ENCODE results near the gene MMP26.
"Not testable (repeated sequence)": the region's sequence is repeated elsewhere in the genome, so short reads cannot be mapped to it uniquely, and the experiment has no call there.

Gene MMP26

DNA sequence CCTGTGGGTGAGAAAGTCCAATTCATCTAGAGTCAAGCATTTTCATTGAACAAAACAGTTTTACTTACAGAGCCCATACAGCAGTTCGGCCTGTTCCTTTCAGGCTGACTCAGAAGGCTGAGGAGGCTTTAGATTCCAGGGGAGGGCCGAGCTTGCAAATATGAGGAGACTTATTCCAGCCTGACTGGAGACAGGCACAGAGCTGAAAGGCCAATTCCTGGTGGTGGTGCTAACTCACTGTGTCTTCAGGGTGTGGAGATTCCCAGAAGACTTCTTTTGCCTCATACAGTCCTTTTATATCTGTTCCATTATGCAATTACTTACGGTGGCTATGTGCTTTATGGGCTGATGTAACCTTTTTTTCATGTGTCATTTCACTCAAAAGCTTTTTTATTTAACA is 7.0 kb upstream of the MMP26 start, which contains the start of gene OR51E2:
Gene OR51E2, minus strand, starts transcription at position 269 of the 400 bp plus-strand sequence. CDS start 15,142 bp downstream, outside the sequence.
- TF ChIP-seq, protein P1, sequence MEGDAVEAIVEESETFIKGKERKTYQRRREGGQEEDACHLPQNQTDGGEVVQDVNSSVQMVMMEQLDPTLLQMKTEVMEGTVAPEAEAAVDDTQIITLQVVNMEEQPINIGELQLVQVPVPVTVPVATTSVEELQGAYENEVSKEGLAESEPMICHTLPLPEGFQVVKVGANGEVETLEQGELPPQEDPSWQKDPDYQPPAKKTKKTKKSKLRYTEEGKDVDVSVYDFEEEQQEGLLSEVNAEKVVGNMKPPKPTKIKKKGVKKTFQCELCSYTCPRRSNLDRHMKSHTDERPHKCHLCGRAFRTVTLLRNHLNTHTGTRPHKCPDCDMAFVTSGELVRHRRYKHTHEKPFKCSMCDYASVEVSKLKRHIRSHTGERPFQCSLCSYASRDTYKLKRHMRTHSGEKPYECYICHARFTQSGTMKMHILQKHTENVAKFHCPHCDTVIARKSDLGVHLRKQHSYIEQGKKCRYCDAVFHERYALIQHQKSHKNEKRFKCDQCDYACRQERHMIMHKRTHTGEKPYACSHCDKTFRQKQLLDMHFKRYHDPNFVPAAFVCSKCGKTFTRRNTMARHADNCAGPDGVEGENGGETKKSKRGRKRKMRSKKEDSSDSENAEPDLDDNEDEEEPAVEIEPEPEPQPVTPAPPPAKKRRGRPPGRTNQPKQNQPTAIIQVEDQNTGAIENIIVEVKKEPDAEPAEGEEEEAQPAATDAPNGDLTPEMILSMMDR (IDR thresholded peaks at IDR 0.05; ENCODE audit: low read depth, low read length): no peak
- H3K4me3 ChIP-seq (ENCODE audit: low read depth, low read length): peak within 1 kb of the TSS; percentile 49

DNA sequence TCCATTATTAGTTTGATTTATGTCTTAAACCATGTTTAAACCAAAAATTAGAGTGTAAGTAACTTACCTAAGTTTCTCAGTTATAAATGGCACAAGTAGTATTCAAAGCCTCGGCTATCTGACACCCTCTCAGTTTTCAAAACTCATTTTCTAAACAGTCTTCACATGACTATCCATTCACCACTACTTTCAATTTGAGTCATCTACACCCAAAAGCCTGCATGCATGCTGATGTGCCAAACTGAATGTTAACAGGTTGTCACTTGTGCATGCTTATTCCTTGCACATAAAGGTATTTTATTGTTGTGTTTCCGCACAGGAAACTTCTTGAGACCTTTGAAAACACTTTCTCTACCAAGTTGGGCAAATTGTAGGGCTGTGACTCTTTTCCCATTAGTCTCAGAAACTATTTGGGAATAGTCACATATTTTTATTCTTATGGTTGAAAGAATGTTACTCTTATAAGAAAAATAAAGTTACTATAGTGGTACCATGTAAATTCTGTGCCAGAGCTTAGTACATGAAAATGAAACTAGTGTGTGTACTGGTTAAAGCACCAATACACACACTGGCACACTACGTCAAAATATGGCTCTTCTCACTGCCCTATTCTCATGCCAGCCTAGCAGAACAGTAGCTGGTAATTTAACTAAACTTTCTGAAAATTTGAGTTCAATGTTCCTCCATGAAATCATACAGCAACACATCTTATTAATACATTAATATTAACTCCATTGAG is 4.7 kb upstream of the MMP26 start:
- TF ChIP-seq, protein P1 (IDR thresholded peaks at IDR 0.05; ENCODE audit: low read depth, low read length): no peak
- no peak overlapping the region for H3K4me3 ChIP-seq (ENCODE audit: low read depth, low read length)

DNA sequence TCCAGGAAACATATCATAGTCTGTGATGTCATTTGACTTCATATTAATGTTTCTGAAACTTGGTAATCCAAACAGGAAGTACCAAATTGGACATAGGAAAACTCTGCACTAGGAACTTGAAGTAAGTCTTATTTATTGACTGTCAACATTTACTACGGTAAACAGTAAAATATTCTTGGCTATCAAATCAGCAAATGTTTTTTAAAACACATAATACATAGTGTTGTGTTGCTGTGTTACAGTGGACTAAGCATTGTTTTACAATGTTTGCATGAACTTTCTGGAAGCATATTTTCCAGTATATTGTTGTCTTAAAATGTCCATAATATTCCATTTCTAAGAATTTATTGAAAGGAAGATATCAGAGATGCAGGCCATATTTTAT is 4.2 kb upstream of the MMP26 start:
- TF ChIP-seq, protein P1 (IDR thresholded peaks at IDR 0.05; ENCODE audit: low read depth, low read length): no peak
- no peak overlapping the region for H3K4me3 ChIP-seq (ENCODE audit: low read depth, low read length)

DNA sequence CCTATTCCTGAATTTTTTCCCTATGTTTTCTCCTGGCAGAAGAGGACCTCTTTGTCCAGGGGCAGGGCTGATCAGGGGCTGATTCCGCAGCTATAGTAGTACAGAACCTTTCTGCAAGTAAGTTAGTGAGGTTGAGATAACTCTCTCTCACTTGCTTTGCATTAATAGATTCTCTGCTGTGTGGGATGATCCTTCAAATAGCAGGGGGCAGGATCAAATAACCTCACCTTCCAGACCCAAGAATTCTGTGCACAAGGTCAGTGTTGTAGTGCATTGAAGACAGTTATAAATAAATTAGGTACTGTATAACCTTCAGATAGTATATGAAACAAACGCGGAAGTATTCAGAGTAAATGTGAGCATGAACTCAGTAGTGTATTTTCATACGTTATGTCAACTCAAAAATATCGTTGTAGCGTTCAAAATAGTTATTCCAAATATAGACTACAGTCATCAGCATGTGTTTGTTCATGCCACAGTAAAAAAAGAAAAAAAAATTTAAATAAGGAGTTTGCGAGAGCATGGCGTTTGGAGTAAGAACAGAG is 278 bp downstream of the MMP26 start:
- H3K4me3 ChIP-seq (ENCODE audit: low read depth, low read length): no peak overlapping the region
- TF ChIP-seq, protein P1 (IDR thresholded peaks at IDR 0.05; ENCODE audit: low read depth, low read length): no peak

DNA sequence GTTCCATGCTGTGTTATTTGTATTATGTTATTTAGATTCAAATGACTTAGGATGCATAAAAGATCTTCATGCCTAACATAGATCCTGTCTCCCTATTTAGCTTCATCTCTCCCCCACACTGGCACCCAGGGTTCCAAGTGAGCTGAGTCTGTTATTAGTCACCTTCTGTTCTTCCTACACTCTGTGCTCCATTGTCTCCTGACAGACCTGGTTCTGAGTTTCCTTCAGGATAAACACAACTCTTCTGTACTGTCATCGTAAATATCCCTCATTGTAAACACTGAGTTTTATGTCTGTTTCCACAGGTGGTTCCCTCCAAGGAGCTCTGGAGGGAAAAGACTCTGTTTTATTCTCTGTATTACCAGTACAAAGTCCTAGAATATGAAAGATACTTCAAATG is 8.7 kb downstream of the MMP26 start:
- TF ChIP-seq, protein P1 (IDR thresholded peaks at IDR 0.05; ENCODE audit: low read depth, low read length): no peak
- H3K4me3 ChIP-seq (ENCODE audit: low read depth, low read length): no peak overlapping the region

DNA sequence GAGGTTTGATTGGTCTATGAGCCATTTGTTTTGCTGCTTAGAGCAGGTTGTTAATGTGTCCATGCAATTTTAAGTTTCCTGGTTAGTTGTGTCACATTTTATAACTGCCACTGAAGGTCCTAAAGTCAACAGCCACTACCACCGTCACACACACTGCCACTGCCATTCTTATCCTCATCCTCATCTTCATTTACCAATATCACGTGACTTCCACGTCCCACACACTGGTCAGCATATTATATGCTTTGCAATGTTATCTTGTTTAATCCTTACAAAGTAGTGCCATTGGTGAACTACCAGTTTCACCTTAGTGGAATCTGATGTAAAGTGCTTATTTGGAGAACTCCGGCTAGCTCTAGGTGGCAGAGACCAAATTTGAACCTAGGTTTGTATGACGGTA is 9.7 kb downstream of the MMP26 start:
- TF ChIP-seq, protein P1 (IDR thresholded peaks at IDR 0.05; ENCODE audit: low read depth, low read length): no peak
- no peak overlapping the region for H3K4me3 ChIP-seq (ENCODE audit: low read depth, low read length)

DNA sequence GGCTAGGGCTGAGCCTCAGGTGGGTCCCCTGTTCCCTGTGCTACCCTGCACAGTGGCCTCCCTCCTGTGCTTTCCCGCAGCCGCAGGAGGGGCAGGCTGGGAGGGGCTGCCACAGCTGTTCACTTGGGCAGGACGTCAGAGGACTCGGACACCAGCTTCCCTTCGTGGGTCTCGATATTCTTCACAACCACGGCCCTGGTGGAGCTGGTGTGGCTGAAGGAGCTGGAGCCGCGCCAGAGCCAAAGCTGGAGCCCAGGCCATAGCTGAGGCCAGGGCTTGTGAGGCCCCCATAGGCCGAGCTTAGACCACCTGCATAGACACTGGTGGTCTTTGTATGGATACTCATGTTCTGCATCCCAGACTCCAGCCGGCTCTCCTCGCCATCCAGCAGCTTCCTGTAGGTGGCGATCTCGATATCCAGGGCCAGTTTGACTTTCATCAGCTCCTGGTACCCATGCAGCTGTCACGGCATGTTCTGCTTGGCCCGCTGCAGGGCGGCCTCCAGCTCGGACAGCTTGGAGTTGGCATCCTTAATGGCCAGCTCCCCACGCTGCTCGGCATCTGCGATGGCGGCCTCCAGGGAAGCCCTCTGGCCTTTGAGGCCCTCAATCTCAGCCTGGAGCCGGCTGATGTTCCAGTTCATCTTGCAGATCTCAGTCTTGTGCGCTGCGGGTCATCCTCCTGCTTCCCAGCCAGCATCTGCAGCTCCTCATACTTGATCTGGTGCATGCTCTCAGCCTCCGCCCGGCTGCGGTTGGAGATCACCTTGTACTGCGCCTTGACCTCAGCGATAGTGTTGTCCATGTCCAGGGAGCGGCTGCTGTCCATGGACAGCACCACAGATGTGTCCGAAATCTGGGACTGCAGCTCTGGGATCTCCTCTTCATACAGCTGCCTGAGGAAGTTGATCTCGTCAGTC is 18.3 kb downstream of the MMP26 start:
- not testable (repeated sequence) for H3K4me3 ChIP-seq (ENCODE audit: low read depth, low read length)
